Activated T-helper 1 cell treated with anti-CD3 and anti-CD28 coated beads, Interleukin-2, amount 50 U/mL, for 16 hours (primary cell): Measurements from ENCODE around the gene XIRP2.

Experiments used
- DNase-seq, 2 donors: peaks; one replicate each; pipeline ENCODE4 v3.0.0-alpha.2; 2020; ENCODE audit warnings: low read depth in 1 of 2, low spot score in 1 of 2

XIRP2 gene

GRCh38 chr2:167289651-167290410, 401.6 kb downstream of the XIRP2 start:
- DNase-seq, result no peak

DNA sequence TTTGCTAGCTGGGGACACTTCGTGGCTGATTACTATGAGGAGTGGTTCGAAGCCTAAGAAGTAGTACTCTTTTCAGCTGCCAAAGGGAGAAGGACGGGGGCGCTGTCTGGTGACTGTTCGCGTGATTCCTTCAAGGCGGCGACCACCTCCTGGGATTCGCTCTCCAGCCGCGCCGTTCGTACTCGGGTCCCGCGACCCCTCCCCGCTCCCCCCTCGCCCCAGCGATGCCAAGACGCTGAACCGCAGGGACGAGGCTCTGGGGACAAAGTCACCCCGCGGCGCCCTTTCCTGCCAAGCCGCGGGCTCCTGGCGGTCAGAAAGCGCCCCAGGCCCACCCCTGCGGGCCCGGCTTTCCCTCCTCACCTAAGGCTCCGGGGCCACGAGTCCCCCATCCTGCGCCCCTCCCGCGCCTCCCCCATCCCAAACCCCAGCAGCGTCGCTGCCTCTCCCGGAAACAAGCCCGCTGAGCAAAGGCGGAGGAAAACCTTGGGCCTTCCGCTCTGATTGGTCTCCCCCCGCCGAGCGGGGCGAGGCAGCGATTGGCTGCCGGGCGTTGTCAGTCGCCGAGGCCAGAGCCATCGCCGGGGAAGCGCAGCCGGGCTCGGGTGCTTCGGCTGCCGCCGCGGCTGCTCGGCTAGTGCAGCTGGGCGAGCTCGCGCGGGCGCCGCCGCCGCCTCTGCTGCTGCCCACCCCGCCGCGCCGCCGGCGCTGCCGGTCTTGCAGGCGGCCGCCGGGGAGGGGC, 404.3 kb downstream of the XIRP2 start, which contains the start of gene B3GALT1:
Gene B3GALT1, plus strand, starts transcription at position 572 of the 742 bp plus-strand sequence.
- DNase-seq, result no peak

DNA sequence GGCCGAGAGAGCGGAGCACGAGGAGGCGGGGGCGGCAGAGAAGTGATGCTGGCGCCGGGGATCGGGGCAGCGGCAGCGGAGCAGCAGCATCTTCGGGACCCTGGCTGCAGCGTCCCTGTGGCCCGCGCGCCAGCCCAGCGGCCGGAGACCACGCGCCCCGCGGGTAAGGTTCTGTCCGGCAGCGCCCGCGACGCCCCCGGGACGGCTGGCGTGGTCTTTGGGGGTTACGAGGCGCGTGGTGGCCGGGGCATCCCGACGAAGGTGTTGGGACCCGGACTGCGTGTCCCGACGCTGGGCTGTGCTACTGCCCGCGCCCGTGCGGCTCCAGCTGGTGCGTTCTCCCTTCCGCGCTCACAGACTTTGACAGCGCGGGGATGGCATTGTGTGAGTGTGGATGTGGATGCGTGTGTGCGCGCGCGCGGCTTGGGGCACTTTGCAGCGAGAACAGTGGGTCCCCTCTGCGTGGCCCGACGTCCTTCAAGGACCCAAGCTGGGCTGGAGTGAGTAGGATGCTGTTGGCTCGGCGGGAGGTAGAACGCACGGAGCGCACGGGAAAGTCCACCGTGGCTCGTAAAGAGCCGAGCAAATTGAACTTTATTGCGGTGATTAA, 405.0 kb downstream of the XIRP2 start:
- DNase-seq, result no peak

DNA sequence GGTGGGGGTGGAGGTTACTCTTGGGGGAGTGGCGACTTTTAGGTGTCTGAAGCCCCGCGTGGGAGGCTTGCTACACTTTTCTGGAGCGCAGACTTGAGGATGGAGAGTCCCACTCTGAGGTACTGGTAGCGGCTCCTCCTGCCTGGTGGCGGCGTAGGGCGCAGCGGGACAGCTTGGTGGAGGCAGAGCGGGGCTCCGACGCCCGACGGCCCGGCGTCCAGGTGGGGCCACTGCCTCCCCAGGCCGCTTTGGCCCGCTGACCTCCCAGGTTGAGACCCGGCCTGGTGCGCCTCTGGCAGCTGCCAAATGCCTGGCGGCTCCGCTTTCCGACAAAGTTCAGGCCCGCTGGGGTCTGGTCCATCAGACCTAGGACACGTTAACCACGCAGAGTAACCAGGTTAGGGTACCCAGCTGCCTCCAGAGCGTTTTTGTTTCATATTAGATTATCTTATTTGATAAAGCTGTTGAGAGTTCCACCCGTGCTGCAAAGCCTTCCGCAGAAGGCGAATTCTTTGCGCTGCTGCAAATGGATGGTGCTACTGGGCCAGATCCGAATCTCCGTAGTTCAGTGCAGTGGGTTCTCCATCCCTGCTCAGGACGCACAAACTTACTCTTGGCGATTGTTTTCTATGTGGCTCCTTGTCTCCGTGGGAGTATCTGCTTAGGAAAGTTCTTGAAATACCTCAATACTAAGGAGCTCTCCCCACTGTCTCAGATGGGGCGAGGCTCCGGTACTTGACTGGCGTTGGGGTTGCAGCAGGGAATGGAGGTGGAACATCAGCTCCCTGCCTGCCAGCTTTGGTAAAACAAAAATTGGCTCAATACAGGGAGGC, 405.9 kb downstream of the XIRP2 start:
- DNase-seq, result no peak

- DNase-seq, result no peak
Measured at GRCh38 chr2:167294776-167295140, 406.5 kb downstream of the XIRP2 start.

GRCh38 chr2:167297292-167297691, 409.0 kb downstream of the XIRP2 start:
- DNase-seq, result no peak

DNA sequence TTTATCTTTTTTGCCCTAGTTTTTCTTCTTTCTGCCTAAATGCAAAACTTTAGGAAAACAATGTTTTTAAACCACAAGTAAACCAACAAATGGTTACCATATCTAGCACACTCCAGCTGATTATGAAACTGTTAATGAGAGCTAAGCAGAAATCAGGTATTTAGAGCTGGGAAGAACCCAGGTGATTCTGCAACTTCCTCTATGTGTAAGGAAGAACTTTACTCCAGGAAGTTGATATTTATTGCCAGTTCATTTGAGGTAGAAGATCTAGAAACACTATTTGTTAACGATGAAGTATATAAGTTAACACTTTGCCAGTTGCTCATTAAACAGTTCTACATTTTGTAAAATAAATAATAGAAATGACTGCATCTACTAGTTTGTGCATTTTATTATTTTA, 409.7 kb downstream of the XIRP2 start:
- no peak for DNase-seq
